Vagina (tissue), 2 donors: ENCODE measurements around the gene LPO.

Experiments
- POLR2A ChIP-seq, 2 donors: fragments of 450-650 bp; IDR thresholded peaks; one replicate each; pipeline ENCODE4 v1.6.1; 2017; ENCODE audit warnings: antibody characterized with exemption in 2 of 2, mild to moderate bottlenecking in 2 of 2, moderate library complexity in 2 of 2
- TF ChIP-seq, protein P1 (sequence below), 3 experiments: fragments of 450-650 bp in 2 of 3; fragments of 200-600 bp in 1 of 3; sonication (generic) in 1 of 3; IDR thresholded peaks; one replicate each; pipeline ENCODE4 v1.5.1; 2017 to 2019; ENCODE audit warnings: antibody characterized with exemption in 3 of 3, mild to moderate bottlenecking in 2 of 3, moderate library complexity in 2 of 3

DNA sequence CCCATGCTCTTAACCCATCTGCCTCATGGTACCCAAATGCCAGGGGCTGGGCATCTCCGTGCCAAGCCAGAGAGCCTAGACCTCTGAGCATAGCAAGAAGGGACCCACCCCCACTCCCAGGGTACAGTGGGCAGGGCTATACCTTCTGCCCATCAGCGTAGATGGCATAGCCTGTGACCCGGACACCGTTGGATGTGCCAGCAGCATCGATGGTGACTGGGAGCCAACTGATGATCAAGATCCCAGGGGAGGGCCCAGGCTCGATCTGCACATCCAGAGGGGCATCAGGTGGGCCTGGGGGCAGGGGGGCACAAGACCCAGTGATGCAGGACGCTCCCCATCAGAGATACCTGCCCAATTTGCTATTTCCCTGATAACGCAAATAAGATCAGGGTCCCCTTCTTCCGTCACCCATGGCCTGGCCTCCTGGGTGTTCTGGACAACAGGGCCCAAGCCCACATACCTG is 73.1 kb downstream of the LPO start:
- TF ChIP-seq, protein P1, sequence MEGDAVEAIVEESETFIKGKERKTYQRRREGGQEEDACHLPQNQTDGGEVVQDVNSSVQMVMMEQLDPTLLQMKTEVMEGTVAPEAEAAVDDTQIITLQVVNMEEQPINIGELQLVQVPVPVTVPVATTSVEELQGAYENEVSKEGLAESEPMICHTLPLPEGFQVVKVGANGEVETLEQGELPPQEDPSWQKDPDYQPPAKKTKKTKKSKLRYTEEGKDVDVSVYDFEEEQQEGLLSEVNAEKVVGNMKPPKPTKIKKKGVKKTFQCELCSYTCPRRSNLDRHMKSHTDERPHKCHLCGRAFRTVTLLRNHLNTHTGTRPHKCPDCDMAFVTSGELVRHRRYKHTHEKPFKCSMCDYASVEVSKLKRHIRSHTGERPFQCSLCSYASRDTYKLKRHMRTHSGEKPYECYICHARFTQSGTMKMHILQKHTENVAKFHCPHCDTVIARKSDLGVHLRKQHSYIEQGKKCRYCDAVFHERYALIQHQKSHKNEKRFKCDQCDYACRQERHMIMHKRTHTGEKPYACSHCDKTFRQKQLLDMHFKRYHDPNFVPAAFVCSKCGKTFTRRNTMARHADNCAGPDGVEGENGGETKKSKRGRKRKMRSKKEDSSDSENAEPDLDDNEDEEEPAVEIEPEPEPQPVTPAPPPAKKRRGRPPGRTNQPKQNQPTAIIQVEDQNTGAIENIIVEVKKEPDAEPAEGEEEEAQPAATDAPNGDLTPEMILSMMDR (IDR thresholded peaks at IDR 0.05), result no peak
- TF ChIP-seq POLR2A (IDR thresholded peaks at IDR 0.05), result no peak
